SK-N-MC (cell line): ENCODE measurements around the gene RIT2.

ENCODE experiments used
- DNase-seq: peaks from one replicate; pipeline ENCODE4 v3.0.0-alpha.2; 2011; ENCODE audit warnings: low read depth, low spot score
- H3K27ac ChIP-seq: fragments of 200-600 bp; sonication (generic); 2 replicates; pipeline ENCODE4 v1.5.1; 2016; ENCODE audit warnings: mixed run types
- H3K36me3 ChIP-seq: fragments of 200-600 bp; sonication (generic); 2 replicates; pipeline ENCODE4 v1.6.1; 2017; ENCODE audit warnings: antibody characterized with exemption, low read length, mixed read lengths; ENCODE audit not compliant: insufficient read depth
- H3K4me3 ChIP-seq: fragments of 200-600 bp; sonication (generic); 2 replicates; pipeline ENCODE4 v1.5.1; 2016
- H3K9ac ChIP-seq: fragments of 200-600 bp; sonication (generic); 2 replicates; pipeline ENCODE4 v1.8.0; 2017; ENCODE audit warnings: mixed run types, mixed read lengths; ENCODE audit not compliant: insufficient read length
- H3K9me3 ChIP-seq: fragments of 200-600 bp; sonication (generic); 2 replicates; pipeline ENCODE4 v1.6.1; 2017; ENCODE audit warnings: low read depth, mild to moderate bottlenecking, antibody characterized with exemption, low read length, moderate library complexity, mixed read lengths
- EZH2 ChIP-seq: fragments of 200-600 bp; sonication (generic); IDR thresholded peaks from one replicate; pipeline ENCODE4 v1.6.1; 2017; ENCODE audit warnings: antibody characterized with exemption
- FOXP2 ChIP-seq: optimal IDR thresholded peaks from 2 replicates; pipeline ENCODE3; 2011; ENCODE audit warnings: mild to moderate bottlenecking, moderate library complexity; ENCODE audit not compliant: insufficient read depth; ENCODE audit errors: extremely low read length, control extremely low read depth
- POLR2AphosphoS5 ChIP-seq: IDR thresholded peaks from 2 replicates; pipeline ENCODE4 v1.6.1; 2012; ENCODE audit warnings: mild to moderate bottlenecking, low read depth, low read length, borderline replicate concordance

The RIT2 gene

DNA sequence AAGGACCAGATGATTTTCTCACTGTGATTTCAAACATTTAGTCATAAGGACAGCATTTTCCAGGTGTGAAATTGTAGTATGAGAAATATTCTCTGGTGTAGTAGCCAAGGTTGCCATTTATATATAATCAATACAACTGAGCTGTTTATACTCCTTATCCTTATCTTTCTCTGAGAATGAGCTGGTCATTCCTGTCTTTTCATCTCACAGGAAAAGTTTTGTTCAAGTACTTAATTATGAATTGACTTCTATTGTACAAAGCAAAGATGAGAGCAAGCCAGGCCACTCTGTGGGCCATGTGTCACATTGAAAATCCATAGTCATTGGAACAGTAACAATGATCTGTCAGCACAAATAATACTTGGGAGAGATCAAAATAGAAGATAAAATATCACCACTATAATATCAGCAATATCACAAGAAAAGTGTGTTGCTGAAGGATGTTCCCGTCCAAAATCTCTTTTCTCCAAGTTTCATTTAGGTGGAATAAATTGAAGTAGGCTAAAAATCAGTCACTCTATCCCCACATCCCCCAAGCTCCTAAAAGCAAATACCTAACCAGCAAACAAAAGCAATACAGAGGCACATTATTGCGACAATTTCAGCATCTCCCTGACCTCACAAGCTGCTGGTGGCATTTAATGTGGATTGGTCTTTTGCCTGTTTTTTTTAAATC is 2.1 kb downstream of the RIT2 start:
- H3K4me3 ChIP-seq: no peak overlapping the region
- TF ChIP-seq POLR2AphosphoS5 (no peak), EZH2 (no peak), FOXP2 (no peak)
- no peak for DNase-seq
- no peaks in the 10 kb centered on the region for H3K9me3 ChIP-seq
- H3K9ac ChIP-seq: no peak overlapping the region
- H3K27ac ChIP-seq: no peak overlapping the region
- no peaks in the 10 kb centered on the region for H3K36me3 ChIP-seq

DNA sequence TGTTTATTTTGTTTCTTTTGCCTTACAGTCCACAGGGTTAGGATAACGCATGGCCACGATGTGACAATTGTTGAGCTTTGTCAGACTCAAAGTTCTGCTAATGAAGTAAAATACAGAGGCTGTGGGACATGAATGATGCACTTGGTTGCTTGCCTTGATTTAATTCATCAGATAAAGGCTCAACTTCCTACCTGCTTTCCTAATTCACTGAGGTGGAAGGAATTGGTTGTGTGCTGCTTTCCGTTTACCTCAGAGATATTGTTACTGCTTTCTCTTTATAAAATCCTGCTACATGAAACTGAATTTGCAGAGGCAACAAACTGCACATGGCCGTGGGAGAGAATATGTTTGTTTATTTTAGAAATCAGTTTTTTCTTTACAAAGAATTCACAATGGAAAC is 6.6 kb downstream of the RIT2 start:
- Histone ChIP-seq H3K4me3 (no peak overlapping the region), H3K9ac (no peak overlapping the region), H3K27ac (no peak overlapping the region), H3K36me3 (no peaks in the 10 kb centered on the region), H3K9me3 (no peaks in the 10 kb centered on the region)
- no peak for DNase-seq
- no peak for TF ChIP-seq POLR2AphosphoS5
- TF ChIP-seq EZH2: no peak
- TF ChIP-seq FOXP2: no peak

DNA sequence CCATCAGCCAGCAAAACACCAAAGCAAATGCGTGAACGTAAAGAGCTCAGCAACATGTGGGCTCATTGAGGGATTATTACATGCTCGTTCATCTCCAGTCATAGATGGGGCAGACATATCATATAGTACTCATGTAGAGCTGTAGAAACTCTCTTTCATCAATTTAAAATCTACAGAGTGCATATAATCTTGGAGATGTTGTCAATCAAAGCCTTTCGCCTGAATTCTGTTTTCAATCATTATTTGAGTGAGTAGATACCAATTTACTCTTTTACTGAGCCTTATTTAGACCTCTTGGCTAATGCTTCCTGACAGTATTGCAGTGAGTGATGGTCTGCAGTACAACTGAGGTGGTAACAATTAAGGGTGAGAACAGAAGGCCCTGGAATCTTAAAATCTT is 7.0 kb downstream of the RIT2 start:
- Histone ChIP-seq H3K9me3 (no peaks in the 10 kb centered on the region), H3K4me3 (no peak overlapping the region), H3K27ac (no peak overlapping the region), H3K9ac (no peak overlapping the region), H3K36me3 (no peaks in the 10 kb centered on the region)
- no peak for DNase-seq
- TF ChIP-seq POLR2AphosphoS5 (no peak), EZH2 (no peak), FOXP2 (no peak)

DNA sequence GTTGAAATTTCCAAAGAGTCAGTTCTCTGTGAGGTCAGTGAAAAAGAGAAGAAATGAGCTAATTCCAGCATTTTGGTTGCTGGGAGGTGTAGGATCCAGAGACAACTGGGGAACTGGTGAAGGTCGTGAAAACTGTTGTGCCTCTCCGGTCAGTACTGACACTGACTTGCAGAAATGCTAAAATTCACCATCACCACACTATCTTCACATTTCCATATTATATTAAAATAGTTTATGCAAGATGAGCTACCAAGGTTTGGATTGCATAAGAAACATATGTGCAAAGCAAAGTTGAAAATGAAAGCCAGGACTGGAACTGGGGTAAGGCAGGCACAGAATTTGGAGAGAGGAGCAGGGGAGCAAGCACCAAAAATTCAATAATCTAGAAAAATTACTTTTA is 21.8 kb downstream of the RIT2 start:
- Histone ChIP-seq H3K27ac (no peak overlapping the region), H3K9me3 (no peaks in the 10 kb centered on the region), H3K9ac (no peak overlapping the region), H3K36me3 (no peaks in the 10 kb centered on the region), H3K4me3 (no peak overlapping the region)
- DNase-seq: no peak
- TF ChIP-seq POLR2AphosphoS5 (no peak), FOXP2 (no peak), EZH2 (no peak)

DNA sequence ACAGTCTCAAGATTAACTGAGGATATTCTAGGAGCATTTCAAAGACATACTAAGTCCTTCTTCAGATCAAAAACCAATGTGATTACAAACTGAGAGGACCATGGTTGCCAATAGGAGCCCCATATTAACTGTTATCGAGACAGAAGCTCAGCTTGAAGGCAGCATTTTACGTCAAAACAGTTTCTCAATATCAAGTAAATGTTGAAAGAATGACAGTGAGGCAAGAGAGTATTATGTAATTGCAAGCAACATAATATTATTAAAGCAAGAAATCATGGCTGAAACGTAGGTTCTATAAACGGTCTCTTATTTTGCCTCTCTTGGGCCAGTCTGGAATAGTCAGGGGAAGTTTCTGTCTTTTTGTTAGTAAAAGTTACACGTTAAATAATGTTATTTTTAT is 22.9 kb downstream of the RIT2 start:
- no peak overlapping the region for H3K9ac ChIP-seq
- TF ChIP-seq FOXP2 (no peak), EZH2 (no peak), POLR2AphosphoS5 (no peak)
- no peak for DNase-seq
- no peaks in the 10 kb centered on the region for H3K36me3 ChIP-seq
- no peaks in the 10 kb centered on the region for H3K9me3 ChIP-seq
- no peak overlapping the region for H3K4me3 ChIP-seq
- H3K27ac ChIP-seq: no peak overlapping the region

DNA sequence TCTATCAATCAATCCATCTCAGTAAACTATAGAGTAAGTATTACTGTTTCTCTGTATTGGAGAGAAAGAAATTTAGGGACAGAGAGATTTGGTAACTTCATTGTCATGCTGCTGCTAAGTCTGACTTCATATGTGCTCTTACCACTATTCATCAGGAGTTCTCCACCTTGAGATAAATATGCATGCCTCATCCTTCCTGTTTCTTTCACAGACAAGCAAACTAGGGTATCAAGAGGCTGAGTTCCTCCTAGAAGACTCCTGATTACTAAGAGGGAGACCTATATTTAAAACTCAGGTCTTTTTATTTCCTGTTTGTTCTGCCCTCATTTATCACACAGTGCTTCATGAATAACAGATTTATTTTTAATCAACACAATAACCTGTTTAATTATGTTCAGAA is 34.1 kb downstream of the RIT2 start:
- Histone ChIP-seq H3K4me3 (no peak overlapping the region), H3K9me3 (no peaks in the 10 kb centered on the region), H3K27ac (no peak overlapping the region), H3K9ac (no peak overlapping the region), H3K36me3 (no peaks in the 10 kb centered on the region)
- DNase-seq: no peak
- TF ChIP-seq EZH2 (no peak), FOXP2 (no peak), POLR2AphosphoS5 (no peak)

DNA sequence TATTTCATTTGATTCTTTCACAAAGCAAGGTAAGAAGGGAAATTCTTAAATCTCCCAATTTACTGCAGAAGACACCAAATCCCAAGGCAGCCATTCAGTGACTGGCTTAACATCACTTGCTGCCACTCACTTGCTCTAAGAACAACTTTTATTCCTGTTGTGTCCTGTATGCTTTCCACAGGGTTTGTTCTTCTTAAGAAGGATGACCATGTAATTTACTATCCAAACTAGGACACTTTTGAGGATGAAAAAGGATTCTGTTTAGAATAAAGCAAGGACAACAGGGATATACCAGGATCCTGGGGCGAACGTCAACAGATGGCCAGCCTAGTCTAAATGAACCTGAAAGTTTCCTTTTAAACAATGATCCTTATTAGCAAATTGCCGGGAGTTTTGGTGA is 34.8 kb downstream of the RIT2 start:
- no peak overlapping the region for H3K27ac ChIP-seq
- no peak overlapping the region for H3K9ac ChIP-seq
- H3K4me3 ChIP-seq: no peak overlapping the region
- H3K36me3 ChIP-seq: no peaks in the 10 kb centered on the region
- TF ChIP-seq EZH2: no peak
- no peak for TF ChIP-seq FOXP2
- no peak for TF ChIP-seq POLR2AphosphoS5
- H3K9me3 ChIP-seq: no peaks in the 10 kb centered on the region
- DNase-seq: no peak

DNA sequence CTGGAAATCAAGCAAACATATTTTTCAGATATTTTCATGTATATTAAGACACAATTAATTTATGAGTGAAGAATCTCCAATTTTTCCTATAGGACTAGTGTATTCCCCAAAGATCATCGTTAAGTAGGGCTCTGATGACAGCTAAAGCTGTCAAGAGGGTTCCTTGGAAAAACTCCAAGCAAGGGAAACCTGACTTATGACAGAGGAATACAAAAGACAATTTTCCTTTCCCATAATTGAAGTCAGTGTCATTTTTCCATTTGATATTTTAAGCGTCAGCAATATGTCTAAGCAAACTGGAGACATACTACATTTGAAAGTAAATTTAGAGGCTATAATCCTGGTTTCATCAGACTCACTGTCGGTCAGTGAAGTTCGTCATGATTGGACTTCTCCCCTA is 36.1 kb downstream of the RIT2 start:
- DNase-seq: no peak
- Histone ChIP-seq H3K9me3 (no peaks in the 10 kb centered on the region), H3K27ac (no peak overlapping the region), H3K9ac (no peak overlapping the region), H3K36me3 (no peaks in the 10 kb centered on the region), H3K4me3 (no peak overlapping the region)
- TF ChIP-seq FOXP2 (no peak), POLR2AphosphoS5 (no peak), EZH2 (no peak)
